Measurements from ENCODE around the gene LAMP1.
"Not testable (repeated sequence)": the region's sequence is repeated elsewhere in the genome, so short reads cannot be mapped to it uniquely, and the experiment has no call there.

LAMP1 gene

GRCh38 chr13:113329656-113330312, 32.7 kb downstream of the LAMP1 start:
- DNase-seq = no peak

- no peak for DNase-seq
Observed at GRCh38 chr13:113332615-113333014, 35.6 kb downstream of the LAMP1 start.

GRCh38 chr13:113333076-113333475, 36.0 kb downstream of the LAMP1 start:
- DNase-seq = no peak

GRCh38 chr13:113337556-113337955, 40.5 kb downstream of the LAMP1 start:
- no peak for DNase-seq

DNA sequence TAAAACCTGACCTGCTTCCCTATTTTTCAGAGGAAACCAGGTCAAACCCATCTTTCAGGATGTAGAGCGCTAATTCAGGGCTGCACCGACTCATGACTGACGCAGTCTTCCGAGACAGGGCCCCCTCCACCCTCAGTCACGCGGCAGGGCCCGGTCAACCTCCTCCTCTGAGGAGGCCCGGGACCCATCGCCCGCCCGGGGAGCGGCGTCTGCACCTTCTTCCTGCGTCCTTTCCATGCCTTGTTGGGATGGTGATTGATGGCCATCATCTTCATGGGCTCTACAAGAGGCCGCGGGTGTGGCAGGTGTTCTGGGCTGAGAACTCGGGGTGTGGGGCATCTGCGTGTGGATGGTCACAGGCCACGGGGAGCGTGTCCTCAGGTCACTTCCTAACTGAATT, 40.9 kb downstream of the LAMP1 start:
- no peak for DNase-seq

DNA sequence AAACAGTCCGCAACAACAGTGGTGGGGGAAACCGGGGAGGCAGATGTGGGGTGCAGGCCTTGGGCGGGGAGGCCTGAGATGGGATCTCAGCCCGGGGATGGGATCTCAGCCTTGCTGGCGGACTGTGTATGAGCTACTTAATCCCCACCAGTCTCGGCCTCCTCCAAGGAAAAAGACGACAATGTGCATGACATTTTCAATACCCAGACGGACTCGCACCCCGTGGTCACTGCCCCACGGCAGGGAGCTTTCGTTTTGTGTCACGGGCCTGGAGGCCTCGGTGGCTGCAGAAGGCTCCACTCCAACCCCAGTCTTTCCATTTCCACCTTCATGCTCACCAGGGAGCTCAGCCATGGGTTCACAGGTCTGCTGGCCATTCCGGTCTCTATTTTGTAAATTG, 41.4 kb downstream of the LAMP1 start:
- no peak for DNase-seq

- DNase-seq = no peak
Observed at GRCh38 chr13:113342820-113343691, 46.0 kb downstream of the LAMP1 start.

GRCh38 chr13:113343692-113343968, 46.6 kb downstream of the LAMP1 start:
- no peak for DNase-seq

DNA sequence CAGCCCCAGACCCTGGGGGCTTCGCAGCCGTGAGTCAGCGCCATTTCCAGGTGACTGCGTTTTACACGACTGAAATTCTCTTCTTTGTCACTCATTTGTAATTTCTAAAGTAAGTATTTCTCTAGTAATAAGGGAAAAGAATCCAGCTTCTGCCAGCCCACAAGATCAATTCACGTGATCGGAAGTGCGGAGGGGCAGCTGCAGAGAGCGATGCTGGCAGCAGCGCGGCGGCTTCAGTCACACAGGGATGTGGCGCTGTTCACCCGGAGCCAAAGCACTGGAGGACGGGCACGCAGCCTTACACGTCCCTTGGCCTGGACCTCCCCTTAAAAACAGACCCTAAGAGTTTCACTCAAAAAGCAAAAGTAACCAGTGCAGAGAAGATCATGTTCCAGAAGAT, 48.4 kb downstream of the LAMP1 start:
- no peak for DNase-seq

DNA sequence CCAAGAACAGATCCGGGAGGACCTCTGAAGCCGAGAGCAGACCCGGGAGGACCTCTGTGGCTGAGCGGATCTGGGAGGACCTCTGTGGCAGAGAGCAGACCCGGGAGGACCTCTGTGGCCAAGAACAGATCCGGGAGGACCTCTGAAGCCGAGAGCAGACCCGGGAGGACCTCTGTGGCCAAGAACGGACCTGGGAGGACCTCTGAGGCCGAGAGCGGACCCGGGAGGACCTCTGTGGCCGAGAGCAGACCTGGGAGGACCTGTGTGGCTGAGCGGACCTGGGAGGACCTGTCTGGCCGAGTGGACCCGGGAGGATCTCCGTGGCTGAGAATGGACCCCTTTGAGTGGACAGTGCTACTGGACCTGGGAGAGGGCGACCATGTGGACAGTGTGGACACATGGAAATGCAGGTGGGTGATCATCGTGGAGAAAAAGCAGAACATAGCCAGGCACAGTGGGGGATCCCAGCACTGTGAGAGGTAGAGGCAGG, 50.7 kb downstream of the LAMP1 start:
- DNase-seq = not testable (repeated sequence)

DNA sequence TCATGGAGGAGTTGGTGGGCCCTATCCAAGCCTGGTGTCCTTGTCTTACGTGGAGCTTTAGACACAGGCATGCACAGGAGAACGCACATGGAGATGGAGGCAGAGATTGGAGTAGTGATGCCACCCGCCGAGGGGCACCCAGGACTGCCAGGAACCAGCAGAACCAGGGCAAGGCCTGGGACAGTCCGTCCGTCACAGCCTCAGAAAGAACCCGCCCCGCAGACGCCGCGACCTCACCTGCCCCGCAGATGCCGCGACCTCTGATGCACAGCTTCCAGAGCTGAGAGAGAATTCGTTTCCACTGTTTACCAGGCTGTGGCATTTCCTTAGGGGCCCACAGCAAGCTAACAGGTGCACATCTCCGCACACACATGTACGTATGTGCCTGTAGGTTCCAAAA, 51.6 kb downstream of the LAMP1 start:
- no peak for DNase-seq

- no peak for DNase-seq
Observed at GRCh38 chr13:113349050-113349449, 52.0 kb downstream of the LAMP1 start.

- DNase-seq = no peak
Observed at GRCh38 chr13:113349491-113349890, 52.5 kb downstream of the LAMP1 start.

GRCh38 chr13:113350065-113350937, 53.3 kb downstream of the LAMP1 start:
- no peak for DNase-seq

DNA sequence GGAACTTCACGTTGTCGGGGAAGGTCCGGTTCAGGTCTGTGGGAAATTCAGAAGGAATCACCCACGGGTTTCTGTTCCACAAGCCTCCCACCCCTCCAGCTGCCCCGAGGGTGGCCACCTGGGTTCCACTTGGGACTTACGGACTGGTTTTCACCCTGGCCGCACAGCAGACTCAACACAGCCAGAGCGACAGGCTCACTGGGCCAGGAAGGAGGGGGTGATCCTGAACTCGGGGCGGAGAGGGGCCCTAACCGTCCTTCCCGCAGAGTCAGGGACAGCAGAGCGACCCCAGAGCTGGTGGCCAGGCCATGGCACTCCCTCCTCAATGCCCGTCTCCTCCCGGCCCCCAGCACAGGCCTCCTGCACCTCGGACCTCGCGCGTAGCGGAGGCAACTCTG, 53.9 kb downstream of the LAMP1 start:
- no peak for DNase-seq

GRCh38 chr13:113351514-113352026, 54.5 kb downstream of the LAMP1 start:
- DNase-seq = no peak

- no peak for DNase-seq
Observed at GRCh38 chr13:113353254-113353653, 56.2 kb downstream of the LAMP1 start.

GRCh38 chr13:113354831-113355610, 58.0 kb downstream of the LAMP1 start:
- DNase-seq = no peak

GRCh38 chr13:113355621-113356020, 58.6 kb downstream of the LAMP1 start:
- DNase-seq = no peak

GRCh38 chr13:113356596-113356995, 59.6 kb downstream of the LAMP1 start:
- no peak for DNase-seq

- DNase-seq = no peak
Observed at GRCh38 chr13:113357529-113357928, 60.5 kb downstream of the LAMP1 start.

DNA sequence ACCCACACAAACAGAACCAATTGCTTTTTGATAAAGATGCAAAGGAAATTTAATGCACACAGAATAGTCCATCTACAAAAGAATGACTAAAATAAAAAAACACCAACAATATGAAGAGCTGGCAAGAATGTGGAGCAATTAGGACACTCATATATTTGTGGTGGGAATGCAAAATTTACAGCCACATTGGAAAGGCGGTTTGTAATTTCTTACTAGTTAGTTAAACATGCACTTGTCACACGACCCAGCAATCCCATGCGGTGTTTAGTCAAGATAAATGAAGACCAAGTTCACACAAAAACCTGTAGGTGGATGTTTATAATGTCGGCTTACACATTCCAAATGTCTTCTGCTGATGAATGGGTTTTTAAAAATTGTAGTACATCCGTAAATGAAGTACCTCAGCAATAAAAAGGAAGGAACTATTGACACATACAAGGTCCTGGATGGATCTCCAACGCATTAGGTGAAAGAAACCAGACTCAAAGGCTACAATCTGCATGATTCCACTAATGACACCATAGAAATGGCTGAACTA, 61.7 kb downstream of the LAMP1 start:
- no peak for DNase-seq
